ENCODE results near the gene PDP2. TPM values are rescaled to one million over a fixed set of nuclear protein-coding genes. Genes with fewer than 3 reads are reported as not detected.

Gene PDP2
- total and polyA plus RNA-seq, 2 donors (not counting 3 experiments of a cell fraction or from before 2014, with no cell fraction given): 4.4 to 9.3 TPM

GRCh38 chr16:66856801-66857200 lies 23.5 kb upstream of the PDP2 start:
- Histone ChIP-seq H3K4me3 (replicated peaks in 1 of 3; ENCODE audit: insufficient read depth in 1 of 3, low read depth in 1 of 3, low read length in 3 of 3) (no peak overlapping the region), H3K27ac (ENCODE audit: insufficient read depth, low read depth, low read length) (no peak overlapping the region), H3K9me1 (replicated peaks; ENCODE audit: control insufficient read depth, extremely low read depth, insufficient read depth, low read length) (no peaks in the 10 kb centered on the region), H3K9me3 (replicated peaks; ENCODE audit: control insufficient read depth, insufficient read depth, low read length) (no peaks in the 10 kb centered on the region), H4K20me1 (replicated peaks; ENCODE audit: control insufficient read depth, extremely low read depth, insufficient read depth, low read length) (no peaks in the 10 kb centered on the region), H3K4me2 (ENCODE audit: insufficient read depth, low read length) (no peak overlapping the region), H3K79me2 (ENCODE audit: control insufficient read depth, insufficient read depth, low read length) (no peaks in the 10 kb centered on the region), H3K4me1 (ENCODE audit: control insufficient read depth, extremely low read depth, insufficient read depth, low read length) (no peaks in the 10 kb centered on the region), H3K9ac (replicated peaks; ENCODE audit: extremely low read depth, insufficient read depth, low read length) (no peak overlapping the region), H2AFZ (ENCODE audit: low read depth, low read length) (no peak overlapping the region), H3K36me3 (ENCODE audit: control insufficient read depth in 2 of 2, extremely low read depth in 1 of 2, insufficient read depth in 2 of 2, low read length in 2 of 2) (no peaks in the 10 kb centered on the region), H3K27me3 (ENCODE audit: control insufficient read depth in 2 of 2, insufficient read depth in 2 of 2, low read length in 2 of 2) (no peaks in the 10 kb centered on the region)
- intact Hi-C loops (cut with micrococcal nuclease) (no loop called here), dilution Hi-C loops (cut with MboI; ENCODE audit: extremely low pct_ligation_motif_present, low sequenced_read_pairs) (no loop called here)
- DNase-seq (ENCODE audit: low read depth, low spot score) (no peak), FAIRE-seq (no peak)
- CTCF ChIA-PET: interaction anchor here (0.8 to 5.2 kb wide), 7 partner anchors 9 to 206 kb away, joined by 3 to 43 read pairs (median 8); partner anchors contain the start of genes DYNC1LI2 and NAE1
- POLR2A ChIA-PET: no interaction called here
- BruUV-seq (replicated peaks): no TSS peak
- TF ChIP-seq GATA2 (IDR thresholded peaks at IDR 0.05; ENCODE audit: insufficient read depth, insufficient read length, low read depth, low read length): no peak
- TF ChIP-seq FOS (IDR thresholded peaks at IDR 0.05; ENCODE audit: borderline replicate concordance, insufficient read depth, low read length): no peak
- no peak for TF ChIP-seq EZH2 (IDR thresholded peaks at IDR 0.05; ENCODE audit: borderline replicate concordance, low read depth, low read length, severe bottlenecking)
- no peak for TF ChIP-seq POLR2AphosphoS5 (IDR thresholded peaks at IDR 0.05; ENCODE audit: insufficient read depth, low read depth, low read length)
- no peak for TF ChIP-seq JUN (IDR thresholded peaks at IDR 0.05; ENCODE audit: borderline replicate concordance, insufficient read depth, insufficient read length, low read depth)
- TF ChIP-seq MAX (IDR thresholded peaks at IDR 0.05; ENCODE audit: insufficient read depth, insufficient read length): no peak
- no peak for TF ChIP-seq MYC (IDR thresholded peaks at IDR 0.05; ENCODE audit: low read depth, low read length)
- TF ChIP-seq, protein P1, sequence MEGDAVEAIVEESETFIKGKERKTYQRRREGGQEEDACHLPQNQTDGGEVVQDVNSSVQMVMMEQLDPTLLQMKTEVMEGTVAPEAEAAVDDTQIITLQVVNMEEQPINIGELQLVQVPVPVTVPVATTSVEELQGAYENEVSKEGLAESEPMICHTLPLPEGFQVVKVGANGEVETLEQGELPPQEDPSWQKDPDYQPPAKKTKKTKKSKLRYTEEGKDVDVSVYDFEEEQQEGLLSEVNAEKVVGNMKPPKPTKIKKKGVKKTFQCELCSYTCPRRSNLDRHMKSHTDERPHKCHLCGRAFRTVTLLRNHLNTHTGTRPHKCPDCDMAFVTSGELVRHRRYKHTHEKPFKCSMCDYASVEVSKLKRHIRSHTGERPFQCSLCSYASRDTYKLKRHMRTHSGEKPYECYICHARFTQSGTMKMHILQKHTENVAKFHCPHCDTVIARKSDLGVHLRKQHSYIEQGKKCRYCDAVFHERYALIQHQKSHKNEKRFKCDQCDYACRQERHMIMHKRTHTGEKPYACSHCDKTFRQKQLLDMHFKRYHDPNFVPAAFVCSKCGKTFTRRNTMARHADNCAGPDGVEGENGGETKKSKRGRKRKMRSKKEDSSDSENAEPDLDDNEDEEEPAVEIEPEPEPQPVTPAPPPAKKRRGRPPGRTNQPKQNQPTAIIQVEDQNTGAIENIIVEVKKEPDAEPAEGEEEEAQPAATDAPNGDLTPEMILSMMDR (IDR thresholded peaks at IDR 0.05; ENCODE audit: extremely low read depth in 1 of 2, insufficient read depth in 1 of 2, low read depth in 1 of 2, low read length in 2 of 2): no peak
- TF ChIP-seq POLR2A (IDR thresholded peaks at IDR 0.05; ENCODE audit: low read depth, low read length): no peak
